Neural progenitor cell (in vitro differentiated cells): Measurements from ENCODE around the gene FAM20C.

ENCODE experiments used
- EZH2 ChIP-seq: fragments of 200-600 bp; sonication (generic); IDR thresholded peaks from 2 replicates; pipeline ENCODE4 v1.6.1; 2017; ENCODE audit warnings: antibody characterized with exemption, mild to moderate bottlenecking, moderate library complexity
- EZH2phosphoT487 ChIP-seq: fragments of 200-600 bp; sonication (generic); IDR thresholded peaks from 2 replicates; pipeline ENCODE4 v1.6.1; 2017; ENCODE audit warnings: antibody characterized with exemption
- TF ChIP-seq, protein P1 (sequence below): fragments of 200-600 bp; sonication (generic); IDR thresholded peaks from 2 replicates; pipeline ENCODE4 v1.5.1; 2017; ENCODE audit warnings: antibody characterized with exemption, mild to moderate bottlenecking

DNA sequence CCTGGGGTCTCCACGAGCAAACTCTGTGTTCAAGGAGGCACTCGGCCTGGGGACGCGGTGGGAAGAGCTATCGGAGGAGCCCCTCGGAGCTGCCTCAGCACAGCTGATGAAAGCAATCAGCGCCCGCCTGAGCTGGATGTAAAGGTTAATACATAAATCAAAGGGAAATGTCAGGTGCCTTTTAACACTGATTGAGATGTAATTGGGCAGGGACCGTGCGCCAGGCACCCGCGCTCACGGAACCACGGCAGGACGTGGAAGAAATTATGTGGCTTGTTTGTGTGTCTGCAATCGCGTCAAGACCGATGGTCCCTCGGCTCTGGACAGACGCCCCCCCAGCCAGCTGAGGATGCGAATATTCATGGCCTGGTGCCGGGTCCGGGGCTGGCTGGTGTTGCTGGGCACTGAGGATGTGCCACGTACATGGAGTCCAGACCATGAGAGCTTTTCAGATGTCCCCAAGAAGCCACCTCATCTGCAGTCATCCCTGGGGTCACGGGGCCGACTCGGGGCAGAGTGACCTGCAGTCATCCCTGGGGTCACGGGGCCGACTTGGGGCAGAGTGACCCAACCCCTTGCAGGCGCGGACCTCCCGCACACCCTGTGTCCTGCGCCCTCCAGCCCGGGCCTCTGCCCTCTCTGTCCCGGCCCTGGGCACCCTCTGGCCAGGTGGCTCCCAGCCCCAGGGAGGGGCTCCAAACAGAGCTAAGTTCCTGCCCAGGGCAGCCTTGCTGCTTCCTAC is 113.2 kb downstream of the FAM20C start:
- TF ChIP-seq, protein P1, sequence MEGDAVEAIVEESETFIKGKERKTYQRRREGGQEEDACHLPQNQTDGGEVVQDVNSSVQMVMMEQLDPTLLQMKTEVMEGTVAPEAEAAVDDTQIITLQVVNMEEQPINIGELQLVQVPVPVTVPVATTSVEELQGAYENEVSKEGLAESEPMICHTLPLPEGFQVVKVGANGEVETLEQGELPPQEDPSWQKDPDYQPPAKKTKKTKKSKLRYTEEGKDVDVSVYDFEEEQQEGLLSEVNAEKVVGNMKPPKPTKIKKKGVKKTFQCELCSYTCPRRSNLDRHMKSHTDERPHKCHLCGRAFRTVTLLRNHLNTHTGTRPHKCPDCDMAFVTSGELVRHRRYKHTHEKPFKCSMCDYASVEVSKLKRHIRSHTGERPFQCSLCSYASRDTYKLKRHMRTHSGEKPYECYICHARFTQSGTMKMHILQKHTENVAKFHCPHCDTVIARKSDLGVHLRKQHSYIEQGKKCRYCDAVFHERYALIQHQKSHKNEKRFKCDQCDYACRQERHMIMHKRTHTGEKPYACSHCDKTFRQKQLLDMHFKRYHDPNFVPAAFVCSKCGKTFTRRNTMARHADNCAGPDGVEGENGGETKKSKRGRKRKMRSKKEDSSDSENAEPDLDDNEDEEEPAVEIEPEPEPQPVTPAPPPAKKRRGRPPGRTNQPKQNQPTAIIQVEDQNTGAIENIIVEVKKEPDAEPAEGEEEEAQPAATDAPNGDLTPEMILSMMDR: no peak
- TF ChIP-seq EZH2: no peak
- no peak for TF ChIP-seq EZH2phosphoT487
